NCI-H226 (cell line): ENCODE results near the gene GPR31.

Experiments used
- DNase-seq: peaks from one replicate; pipeline ENCODE4 v3.0.0-alpha.2; 2015

Gene GPR31

DNA sequence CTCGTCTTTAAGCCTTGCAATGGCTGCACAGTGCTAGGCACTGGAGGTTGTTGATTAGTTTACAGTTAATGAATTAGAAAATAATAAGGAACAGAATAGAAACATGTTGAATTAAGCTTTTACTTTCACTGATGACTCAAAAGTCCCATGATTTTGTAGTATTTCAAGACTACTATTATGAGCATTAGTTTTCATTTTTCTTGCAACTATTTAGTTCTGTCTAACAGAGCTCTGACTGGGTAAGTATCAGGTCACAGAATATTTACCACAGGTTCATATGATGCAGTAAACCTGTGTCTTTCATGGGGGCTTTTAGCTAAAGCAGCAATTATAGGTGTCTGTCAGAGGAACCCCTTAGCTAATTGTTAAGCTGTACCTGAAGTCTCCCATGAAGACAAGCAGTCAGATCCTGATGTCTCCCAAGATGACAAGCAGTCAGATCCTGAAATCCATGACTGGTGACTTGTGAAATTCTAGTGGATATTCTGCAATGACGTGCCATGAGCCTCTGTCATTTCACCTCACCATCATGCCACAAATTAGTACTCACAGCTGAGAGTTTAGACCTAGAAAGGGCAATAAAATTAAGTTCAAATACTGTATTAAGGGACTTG is 8.2 kb upstream of the GPR31 start:
- no peak for DNase-seq

- DNase-seq = no peak
Measured at GRCh38 chr6:167164261-167164660, 6.5 kb upstream of the GPR31 start.

- no peak for DNase-seq
Measured at GRCh38 chr6:167163476-167164011, 5.8 kb upstream of the GPR31 start.

DNA sequence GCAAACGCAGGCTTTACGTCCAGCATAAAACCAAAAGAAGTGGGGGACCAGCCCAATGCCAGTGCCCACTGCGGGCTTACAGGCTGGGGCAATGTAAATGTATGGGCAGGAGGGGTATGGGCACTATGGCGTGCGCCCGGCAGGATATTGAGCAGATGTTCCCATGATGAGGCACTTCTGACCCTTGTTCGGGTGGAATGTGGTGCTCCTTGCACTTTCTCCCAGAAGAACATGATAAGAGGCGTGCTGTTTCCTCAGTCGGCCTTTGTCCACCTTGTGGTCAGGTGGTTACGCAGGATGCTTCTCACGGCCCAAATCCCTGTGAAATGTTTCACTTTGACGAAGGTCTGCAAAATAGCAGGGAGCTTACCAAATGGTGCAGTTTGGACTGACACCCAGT is 4.8 kb upstream of the GPR31 start:
- DNase-seq = no peak

GRCh38 chr6:167161851-167162467 is 4.2 kb upstream of the GPR31 start:
- DNase-seq = no peak

DNA sequence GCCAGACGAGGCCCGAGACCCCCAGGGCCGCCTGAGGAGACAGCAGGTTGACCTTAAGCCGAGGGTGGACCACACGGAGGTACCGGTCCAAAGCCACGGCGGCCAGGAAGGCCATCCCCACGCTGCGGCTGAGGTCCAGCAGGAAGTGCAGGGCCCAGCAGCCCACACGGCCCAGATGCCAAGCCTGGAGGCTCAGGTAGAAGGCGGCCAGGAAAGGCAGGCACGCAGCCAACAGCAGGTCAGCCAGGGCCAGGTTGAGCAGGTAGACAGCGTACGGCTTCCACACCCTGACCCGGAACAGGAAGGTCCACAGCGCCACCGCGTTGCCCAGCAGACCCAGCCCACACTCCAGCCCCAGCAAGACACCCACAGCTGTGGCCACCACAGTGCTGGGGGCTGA is 366 bp downstream of the GPR31 start:
- DNase-seq = no peak

DNA sequence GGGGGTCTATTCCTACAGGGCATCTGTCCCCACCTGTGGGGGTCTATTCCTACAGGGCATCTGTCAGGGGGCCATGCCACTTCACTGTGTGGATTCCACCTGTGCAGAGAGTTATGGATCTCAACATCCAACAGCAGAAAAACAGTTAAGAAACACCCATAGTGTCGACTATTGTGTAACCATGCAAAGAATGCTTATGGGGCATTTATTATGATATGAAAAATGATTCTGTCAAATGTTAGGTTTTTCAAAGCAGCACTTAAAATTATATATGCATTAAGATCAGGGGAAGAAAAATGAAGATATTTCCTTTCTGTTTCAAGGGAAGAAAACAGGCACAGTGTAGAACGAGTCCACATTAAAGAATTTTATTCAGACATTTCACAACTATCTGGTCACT is 2.9 kb downstream of the GPR31 start:
- no peak for DNase-seq

DNA sequence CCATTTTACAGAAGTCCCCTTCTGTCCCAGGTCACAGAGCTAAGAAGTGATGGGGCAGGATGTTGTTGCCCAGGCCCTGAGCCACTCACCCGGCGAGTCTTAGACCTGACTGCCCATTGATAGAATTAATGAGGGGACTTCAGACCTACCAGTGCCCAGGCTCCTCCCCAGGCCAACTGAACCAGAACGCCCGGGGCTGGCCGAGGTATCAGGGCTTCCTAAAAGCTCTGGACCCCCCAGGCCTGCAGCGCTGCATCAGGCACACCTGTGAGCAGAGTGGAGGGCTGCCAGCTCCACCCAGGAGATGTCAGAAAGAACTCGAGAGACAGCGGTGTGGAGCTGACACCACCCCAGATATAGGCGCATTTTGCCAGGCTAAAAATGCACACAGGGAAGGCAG is 3.5 kb downstream of the GPR31 start:
- DNase-seq = no peak

GRCh38 chr6:167153521-167153959 is 4.2 kb downstream of the GPR31 start:
- no peak for DNase-seq

DNA sequence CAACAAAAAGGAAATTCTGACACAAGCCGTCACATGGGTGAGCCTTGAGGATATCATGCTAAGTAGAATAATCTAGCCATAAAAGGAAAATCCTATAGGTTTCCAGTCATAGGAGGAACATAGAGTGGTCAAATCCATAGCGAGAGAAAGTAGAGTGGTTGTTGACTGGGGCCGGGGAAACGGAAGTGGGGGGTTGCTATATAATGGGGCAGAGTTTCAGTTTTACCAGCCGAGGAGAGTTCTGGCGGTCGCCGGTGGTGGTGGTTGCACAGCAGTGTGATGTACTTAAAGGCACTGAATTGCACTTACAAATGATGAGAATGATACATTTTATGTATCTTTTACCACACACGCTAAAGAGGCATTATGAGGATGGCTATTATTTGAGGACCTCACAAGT is 4.9 kb downstream of the GPR31 start:
- DNase-seq = no peak

GRCh38 chr6:167151648-167152047 is 6.1 kb downstream of the GPR31 start:
- no peak for DNase-seq

DNA sequence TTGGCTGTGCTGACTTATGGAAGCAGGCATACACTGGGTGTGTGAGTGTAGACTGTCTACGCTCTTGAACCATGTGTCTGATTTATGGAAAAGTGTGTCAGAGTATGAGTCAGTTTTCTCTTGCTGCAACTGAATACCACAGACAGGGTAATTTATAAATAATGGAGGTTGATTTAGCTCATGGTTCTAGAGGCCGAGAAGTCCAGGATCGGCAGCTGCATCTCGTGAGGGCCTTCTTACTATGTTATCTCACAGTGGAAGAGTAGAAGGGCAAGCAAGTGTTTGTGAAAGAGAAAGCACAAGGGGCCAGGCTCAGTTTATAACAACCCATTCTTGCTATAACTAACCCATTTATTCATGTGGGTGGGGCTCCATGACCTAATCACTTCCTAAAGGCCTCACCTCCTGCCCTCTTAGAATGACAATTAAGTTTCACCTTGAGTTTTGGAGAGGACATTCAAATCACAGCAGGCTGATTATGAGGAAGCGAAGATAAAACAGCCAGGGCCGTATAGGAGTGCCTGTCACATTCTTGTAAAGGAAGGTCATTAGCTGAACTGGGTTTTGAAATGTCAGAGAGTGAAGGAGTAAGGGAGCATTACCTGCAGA is 6.7 kb downstream of the GPR31 start:
- no peak for DNase-seq

DNA sequence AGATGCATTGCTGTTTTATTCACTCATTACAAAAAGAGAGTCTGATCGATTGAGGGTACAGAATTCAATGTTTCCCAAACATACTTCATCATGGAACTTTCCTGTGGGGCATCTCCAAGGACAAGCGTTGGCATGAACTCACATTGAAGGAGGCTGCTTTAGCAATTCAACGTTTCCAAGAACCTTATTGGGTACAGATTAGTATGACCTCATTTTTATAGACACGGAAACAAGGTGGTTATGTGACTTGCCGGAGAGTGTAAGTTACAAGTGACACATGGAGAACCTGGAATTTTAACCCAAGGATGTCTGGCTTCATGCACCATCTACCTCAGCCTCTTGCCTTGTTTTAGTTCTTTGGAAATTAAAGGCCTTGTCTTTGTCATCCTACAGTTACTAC is 8.8 kb downstream of the GPR31 start:
- DNase-seq = no peak

DNA sequence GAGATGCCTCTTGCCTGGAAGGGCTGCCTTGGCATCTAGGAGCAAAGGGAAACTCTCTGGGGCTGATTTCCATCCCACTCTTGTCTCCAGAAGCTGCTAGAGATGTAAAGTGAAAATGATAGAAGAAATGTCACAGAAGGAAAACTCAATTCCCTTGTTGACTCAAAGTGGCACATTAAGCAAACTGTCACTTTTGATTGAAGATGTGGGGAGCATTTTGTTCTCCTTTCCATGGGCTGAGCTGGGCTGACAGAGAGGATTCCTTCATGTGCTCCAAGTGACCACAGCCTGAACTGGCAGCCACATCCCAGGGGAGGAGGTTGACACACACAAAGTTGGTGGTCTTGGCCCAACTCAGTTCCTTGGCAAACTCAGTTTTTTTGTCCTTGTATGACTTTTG is 9.8 kb downstream of the GPR31 start:
- DNase-seq = no peak

GRCh38 chr6:167146977-167147376 is 10.8 kb downstream of the GPR31 start:
- no peak for DNase-seq

DNA sequence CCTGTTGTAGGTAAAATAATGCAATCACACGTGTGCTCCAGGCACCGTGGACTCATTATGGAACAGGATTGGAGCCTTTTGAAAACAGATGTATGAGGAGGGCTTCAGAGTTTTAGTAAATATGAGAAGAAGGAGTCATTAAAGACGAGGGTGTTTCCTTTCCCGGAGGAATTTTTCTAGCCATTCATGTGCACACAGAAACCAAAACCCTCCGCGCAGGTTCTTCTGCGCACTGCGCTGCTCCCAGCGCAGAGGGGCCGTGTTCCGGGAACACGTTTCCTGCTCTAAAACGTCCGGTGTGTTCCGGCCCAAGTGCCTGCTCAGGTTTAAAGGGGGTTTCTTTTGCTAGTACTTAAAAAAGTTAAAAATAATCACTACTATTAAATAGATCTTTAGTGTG is 11.6 kb downstream of the GPR31 start:
- no peak for DNase-seq

- DNase-seq = no peak
Measured at GRCh38 chr6:167145461-167145860, 12.3 kb downstream of the GPR31 start.

- DNase-seq = no peak
Measured at GRCh38 chr6:167143041-167143440, 14.7 kb downstream of the GPR31 start.

GRCh38 chr6:167142433-167142761 is 15.4 kb downstream of the GPR31 start:
- DNase-seq = no peak

DNA sequence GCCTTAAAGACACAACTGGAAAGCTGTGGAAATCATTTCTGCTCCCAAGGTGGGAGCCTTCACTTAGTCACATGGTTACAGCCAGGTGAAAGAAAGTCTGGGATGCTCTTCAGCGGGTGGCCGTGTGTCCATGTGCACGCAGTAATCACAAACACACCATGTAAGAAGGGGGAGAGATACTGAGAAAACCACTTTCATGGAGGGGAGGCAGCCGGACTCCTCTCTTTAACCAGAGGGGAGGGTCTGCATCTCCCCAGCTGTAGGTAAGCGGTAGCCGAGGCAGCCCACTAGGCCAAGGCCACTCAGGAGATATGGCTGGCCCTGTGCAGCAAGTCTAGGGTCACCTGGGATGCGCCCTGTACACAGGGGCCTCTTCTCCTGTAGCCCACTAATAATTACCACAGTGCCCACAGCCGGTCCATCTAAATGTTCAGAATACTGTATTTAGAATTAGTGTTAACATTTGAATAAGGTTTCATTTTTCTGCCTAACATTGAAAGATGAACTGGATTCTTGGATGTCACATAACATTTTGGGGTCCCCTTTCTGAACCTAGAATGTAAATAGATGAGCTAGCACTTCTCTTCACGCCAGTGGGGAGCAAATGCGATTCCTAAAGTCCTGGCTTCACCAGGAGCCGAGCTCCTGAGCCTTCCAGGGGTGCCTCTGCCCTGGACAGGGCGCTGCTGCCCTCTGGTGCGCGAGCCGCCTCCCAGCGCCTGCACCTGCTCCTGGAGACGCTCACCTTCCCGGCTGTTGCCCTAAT is 15.9 kb downstream of the GPR31 start:
- DNase-seq = no peak

DNA sequence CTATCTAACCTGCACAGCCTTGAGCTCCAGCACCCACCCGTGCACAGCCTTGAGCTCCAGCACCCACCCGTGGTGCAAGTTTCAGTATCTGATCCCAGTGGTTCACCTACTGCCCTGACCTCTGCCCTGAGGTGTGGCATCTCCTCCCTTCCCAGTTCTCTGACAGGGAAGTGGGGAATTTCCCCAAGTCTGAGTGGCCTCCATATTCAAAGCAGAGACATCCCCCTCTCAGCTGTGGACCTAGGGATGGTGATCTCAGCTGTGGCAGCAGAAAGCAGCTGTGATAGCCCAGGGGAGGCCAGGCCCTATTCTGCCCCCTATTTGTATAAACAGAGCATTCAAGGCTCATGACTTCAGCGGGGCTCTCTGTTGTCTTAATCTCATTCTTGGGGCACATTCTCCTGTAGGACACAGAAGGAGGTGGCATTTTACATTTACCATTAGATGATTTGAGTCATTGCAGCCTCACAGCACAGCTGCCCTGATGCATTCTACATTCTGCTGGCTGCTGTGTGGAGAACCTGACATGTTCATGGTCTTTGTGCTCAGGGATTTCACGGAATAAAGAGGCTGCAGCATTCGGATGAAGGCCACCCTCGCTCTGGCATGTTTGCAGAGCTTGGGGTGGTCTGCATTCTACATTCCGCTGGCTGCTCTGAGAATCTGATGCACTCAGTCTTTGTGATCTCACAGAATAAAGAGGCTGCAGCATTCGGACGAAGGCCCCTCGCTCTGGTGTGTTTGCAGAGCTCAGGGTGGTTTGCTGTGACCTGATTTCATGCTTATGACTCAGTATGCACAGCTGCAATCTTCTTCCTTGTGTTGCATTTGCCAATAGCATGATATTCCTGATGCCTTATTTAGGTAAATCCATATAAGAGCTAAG is 16.9 kb downstream of the GPR31 start:
- DNase-seq = no peak

- DNase-seq = no peak
Measured at GRCh38 chr6:167139761-167140160, 18.0 kb downstream of the GPR31 start.

DNA sequence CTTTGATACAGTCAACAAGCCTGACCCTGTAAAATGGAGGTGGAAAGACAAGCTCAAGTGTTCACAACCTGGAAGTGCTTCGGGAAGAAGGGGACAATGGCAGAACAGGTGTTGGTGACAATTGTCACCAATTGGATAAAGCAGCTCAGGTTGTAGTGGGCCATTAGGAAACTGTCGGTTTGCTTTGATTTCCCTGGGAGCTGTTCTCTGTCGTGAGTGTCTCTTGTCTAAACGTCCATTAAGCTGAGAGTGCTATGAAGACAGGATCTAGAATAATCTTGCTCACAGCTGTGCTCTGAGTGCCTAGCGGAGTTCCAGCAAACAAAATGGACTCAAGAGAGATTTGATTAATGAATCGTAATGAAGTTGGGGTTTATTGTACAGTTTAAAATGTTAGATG is 19.9 kb downstream of the GPR31 start:
- DNase-seq = no peak
